K562 (cell line): Measurements from ENCODE around the gene ZFP92. TPM values are rescaled to one million over a fixed set of nuclear protein-coding genes. Genes with fewer than 3 reads are reported as not detected.
A peak's percentile ranks its signal among the peaks of the same experiment; 100 is the strongest.

Source experiments
- ATAC-seq: fragments of 200-7000 bp; cut with Tn5 transposase; 3 replicates; pipeline ENCODE4 v1.9.1; 2020; ENCODE audit warnings: moderate library complexity
- BruUV-seq: library from RNA; stranded (reverse); fragments of 400-500 nt; replicated peaks from 2 replicates; lab custom pipeline; 2021; lab: Mats Ljungman, UMichigan
- CTCF ChIA-PET: fragments of 300-600 bp; formaldehyde crosslinking; extraction: SDS; loops from one replicate; lab custom pipeline; 2021; ENCODE audit warnings: low intra/inter-chr PET ratio; lab: Yijun Ruan, JAX
- POLR2A ChIA-PET: fragments of 300-600, 350-650 bp; sonication (Branson Sonifier 250); formaldehyde crosslinking; extraction: SDS; loops from one replicate; lab custom pipeline; 2021; ENCODE audit warnings: antibody characterized with exemption, inconsistent platforms; lab: Yijun Ruan, JAX
- DNase-seq, 4 experiments: peaks; one replicate each; pipeline versions ENCODE4 v3.0.0 to v3.0.0-alpha.2; 2011 to 2018; ENCODE audit warnings: low spot score in 3 of 4, mixed read lengths in 3 of 4; ENCODE audit errors: extremely low read depth in 1 of 4
- FAIRE-seq: peaks from 2 replicates; lab custom pipeline; 2011; peaks lifted over from hg19 to GRCh38; lab: Jason Lieb, UNC
- H2AFZ ChIP-seq: 2 replicates; pipeline ENCODE4 v1.6.0; 2011; ENCODE audit warnings: low read depth, low read length, control low read depth, inconsistent platforms
- H3K27ac ChIP-seq: fragments of 200-600 bp; 3 replicates; pipeline ENCODE4 v1.8.0; 2011; ENCODE audit warnings: low read depth, mild to moderate bottlenecking, control low read depth, inconsistent platforms, low read length, moderate library complexity, mixed read lengths; ENCODE audit errors: extremely low read depth
- H3K27me3 ChIP-seq, 2 experiments: fragments of 300-600 bp in 1 of 2; 2 replicates in 1 of 2; 3 replicates in 1 of 2; pipeline versions ENCODE4 v1.6.0 to v1.8.0; 2011; ENCODE audit warnings: inconsistent platforms in 2 of 2, low read length in 2 of 2, mild to moderate bottlenecking in 1 of 2, mixed read lengths in 1 of 2, moderate library complexity in 1 of 2; ENCODE audit not compliant: control insufficient read depth in 2 of 2, insufficient read depth in 2 of 2
- H3K36me3 ChIP-seq: fragments of 300-600 bp; 3 replicates; pipeline ENCODE4 v1.8.0; 2011; ENCODE audit warnings: mild to moderate bottlenecking, low read length, inconsistent platforms; ENCODE audit not compliant: control insufficient read depth, insufficient read depth
- H3K4me1 ChIP-seq, 2 experiments: fragments of 200-600 bp in 1 of 2; replicated peaks in 1 of 2; 2 replicates in 1 of 2; 3 replicates in 1 of 2; pipeline versions ENCODE4 v1.5.1 to v1.8.0; 2011; ENCODE audit warnings: inconsistent platforms in 2 of 2, low read length in 2 of 2, mild to moderate bottlenecking in 1 of 2, mixed read lengths in 1 of 2, moderate library complexity in 1 of 2; ENCODE audit not compliant: control insufficient read depth in 2 of 2, insufficient read depth in 2 of 2
- H3K4me2 ChIP-seq: 2 replicates; pipeline ENCODE4 v1.6.1; 2011; ENCODE audit warnings: low read length, control low read depth, inconsistent platforms, mixed read lengths; ENCODE audit not compliant: insufficient read depth
- H3K4me3 ChIP-seq: fragments of 200-600 bp; sonication (generic), shearing (Covaris generic); 2 replicates; pipeline ENCODE4 v1.5.1; 2016; ENCODE audit warnings: control low read depth, inconsistent platforms
- H3K79me2 ChIP-seq: fragments of 200-600 bp; 3 replicates; pipeline ENCODE4 v1.8.0; 2011; ENCODE audit warnings: low read length, inconsistent platforms; ENCODE audit not compliant: control insufficient read depth, insufficient read depth
- H3K9ac ChIP-seq, 2 experiments: 2 replicates each; pipeline versions ENCODE4 v1.6.0 to v1.6.1; 2011; ENCODE audit warnings: low read depth in 2 of 2, low read length in 2 of 2, control low read depth in 1 of 2, inconsistent platforms in 1 of 2, mild to moderate bottlenecking in 1 of 2, mixed read lengths in 1 of 2; ENCODE audit not compliant: insufficient read depth in 1 of 2
- H3K9me1 ChIP-seq: one replicate; pipeline ENCODE4 v1.6.0; 2011; ENCODE audit warnings: inconsistent platforms, mild to moderate bottlenecking, low read length, moderate library complexity; ENCODE audit not compliant: control insufficient read depth, insufficient read depth
- H3K9me3 ChIP-seq: replicated peaks from 2 replicates; pipeline ENCODE4 v1.5.1; 2011; ENCODE audit warnings: low read depth, low read length, inconsistent platforms; ENCODE audit not compliant: control insufficient read depth, insufficient read depth
- H4K20me1 ChIP-seq: replicated peaks from 2 replicates; pipeline ENCODE4 v1.6.1; 2011; ENCODE audit warnings: low read length, inconsistent platforms, mixed read lengths; ENCODE audit not compliant: control insufficient read depth, insufficient read depth
- PRMT5 ChIP-seq: sonication (generic); formaldehyde crosslinking; IDR thresholded peaks from 2 replicates; pipeline ENCODE4 v1.5.0; 2020; ENCODE audit warnings: missing genetic modification reagents
- SIRT6 ChIP-seq: IDR thresholded peaks from one replicate; pipeline ENCODE4 v1.6.1; 2012; ENCODE audit warnings: low read depth, mild to moderate bottlenecking, control low read depth, inconsistent platforms, low read length, moderate library complexity
- WGBS: fragments of 100-300 bp; shearing (Covaris generic); methylation state at CpG from one replicate; pipeline ENCODE4 v1.1.6; 2016; ENCODE audit warnings: low coverage, mixed read lengths; ENCODE audit not compliant: insufficient coverage; ENCODE audit errors: missing lambda C conversion rate; 5-methylcytosine and 5-hydroxymethylcytosine counted together
- in situ Hi-C: fragments of 300-500 bp; cut with MboI; formaldehyde crosslinking; loops from 4 replicates; pipeline ENCODE4 v1.15.0; 2018; ENCODE audit warnings: inconsistent platforms, mixed read lengths
- intact Hi-C: fragments of 100-400 bp; cut with micrococcal nuclease; formaldehyde crosslinking; loops from 2 replicates; pipeline ENCODE4 v1.14.2; 2022
- polyA plus RNA-seq, 8 experiments: library from polyadenylated mRNA; depleted of rRNA in 4 of 8; stranded (reverse) in 5 of 8; unstranded in 3 of 8; fragments of >200 nt; fragmentation: Nextera tagmentation in 2 of 8; fragmentation: Illumina TruSeq in 1 of 8; extraction: Ambion mirVana in 2 of 8; extraction: Trizol in 1 of 8; gene quantifications; 2 replicates each; pipeline versions ENCODE4 v1.2.1 to v1.2.3, GENCODE V29; 2011 to 2014; ENCODE audit warnings: inconsistent platforms in 1 of 8, missing spikeins in 1 of 8
- total RNA-seq, 7 experiments: library from RNA; depleted of rRNA in 6 of 7; stranded (reverse); fragments of >200 nt in 6 of 7; fragmentation: Illumina TruSeq in 2 of 7; extraction: Trizol in 2 of 7; gene quantifications; 2 replicates each; pipeline versions ENCODE4 v1.2.1 to v1.2.3, GENCODE V29; 2011 to 2021; ENCODE audit warnings: low replicate concordance in 1 of 7
- TF ChIP-seq, protein P1 (sequence below), 3 experiments: IDR thresholded peaks in 2 of 3; conservative IDR thresholded peaks in 1 of 3; 2 replicates each; pipeline ENCODE4 v1.5.1; 2011 to 2012; ENCODE audit warnings: low read length in 3 of 3, mild to moderate bottlenecking in 3 of 3, control low read depth in 2 of 3, improper control_type of control experiment in 1 of 3, inconsistent platforms in 1 of 3, low read depth in 1 of 3, mixed read lengths in 1 of 3, moderate library complexity in 1 of 3; ENCODE audit not compliant: insufficient read depth in 2 of 3

The ZFP92 gene
- total and polyA plus RNA-seq, 9 of the 15 experiments (the other 6 are each of a cell fraction or from before 2014, with no cell fraction given) = 0.32 to 3.3 (median 1.8) TPM

DNA sequence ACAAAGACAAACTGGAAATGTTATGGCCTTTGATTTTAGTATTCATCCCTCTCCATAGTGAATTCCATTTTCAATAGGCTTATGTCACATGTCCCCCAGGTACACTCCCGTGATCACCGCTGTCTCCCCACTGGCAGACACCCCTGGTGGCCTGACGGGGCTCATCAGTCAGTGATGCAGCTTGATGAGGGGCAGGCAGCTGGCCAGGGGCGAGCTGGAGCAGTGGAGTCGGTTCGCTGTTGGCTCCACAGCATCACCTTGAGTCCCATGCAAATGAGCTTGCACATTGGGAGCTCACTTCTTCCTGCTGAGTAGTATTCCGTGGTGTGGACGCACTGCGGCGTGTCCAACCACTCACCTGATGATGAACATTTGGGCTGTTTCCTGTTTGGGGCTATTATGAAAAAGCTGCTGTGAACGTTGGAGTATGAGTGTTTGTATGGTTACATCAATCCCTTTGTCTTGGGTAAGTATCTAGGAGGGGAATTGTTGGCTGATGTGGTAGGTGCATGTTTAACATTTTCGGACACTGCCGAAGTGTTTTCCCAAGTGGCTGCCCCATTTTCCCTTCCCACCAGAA, 29.4 kb downstream of the ZFP92 start:
- TF ChIP-seq SIRT6 (no peak), PRMT5 (CRISPR knock-in tag) (no peak)
- TF ChIP-seq, protein P1, sequence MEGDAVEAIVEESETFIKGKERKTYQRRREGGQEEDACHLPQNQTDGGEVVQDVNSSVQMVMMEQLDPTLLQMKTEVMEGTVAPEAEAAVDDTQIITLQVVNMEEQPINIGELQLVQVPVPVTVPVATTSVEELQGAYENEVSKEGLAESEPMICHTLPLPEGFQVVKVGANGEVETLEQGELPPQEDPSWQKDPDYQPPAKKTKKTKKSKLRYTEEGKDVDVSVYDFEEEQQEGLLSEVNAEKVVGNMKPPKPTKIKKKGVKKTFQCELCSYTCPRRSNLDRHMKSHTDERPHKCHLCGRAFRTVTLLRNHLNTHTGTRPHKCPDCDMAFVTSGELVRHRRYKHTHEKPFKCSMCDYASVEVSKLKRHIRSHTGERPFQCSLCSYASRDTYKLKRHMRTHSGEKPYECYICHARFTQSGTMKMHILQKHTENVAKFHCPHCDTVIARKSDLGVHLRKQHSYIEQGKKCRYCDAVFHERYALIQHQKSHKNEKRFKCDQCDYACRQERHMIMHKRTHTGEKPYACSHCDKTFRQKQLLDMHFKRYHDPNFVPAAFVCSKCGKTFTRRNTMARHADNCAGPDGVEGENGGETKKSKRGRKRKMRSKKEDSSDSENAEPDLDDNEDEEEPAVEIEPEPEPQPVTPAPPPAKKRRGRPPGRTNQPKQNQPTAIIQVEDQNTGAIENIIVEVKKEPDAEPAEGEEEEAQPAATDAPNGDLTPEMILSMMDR (IDR thresholded peaks at IDR 0.05 in 2 of 3, conservative IDR thresholded peaks at IDR 0.05 in 1 of 3; ENCODE audit: insufficient read depth in 2 of 3, low read depth in 1 of 3, low read length in 3 of 3) = 0 out of 6 replicates have a peak, but pooled peaks of 2 of the 3 experiments have one; percentile 15 to 25
- TF ChIP-seq, all 486 proteins: peak for 1
- Histone ChIP-seq H3K79me2 (no peaks in the 10 kb centered on the region), H3K36me3 (no peaks in the 10 kb centered on the region), H3K4me1 (peaks cover 0 to 21% of the 10 kb centered on the region in 2 experiments; a peak in 2 of 5 replicates), H3K27me3 (peaks cover 0 to 6% of the 10 kb centered on the region in 2 experiments; a peak in 3 of 5 replicates), H3K9me3 (no peaks in the 10 kb centered on the region), H2AFZ (no peak overlapping the region), H4K20me1 (no peaks in the 10 kb centered on the region), H3K4me3 (no peak overlapping the region), H3K4me2 (no peak overlapping the region; the same call in 1 of the 2 replicates), H3K9me1 (no peaks in the 10 kb centered on the region), H3K27ac (no peak overlapping the region), H3K9ac (peak overlapping the region in 1 of 2 experiments; percentile 35; a peak in 1 of 4 replicates)
- FAIRE-seq = no peak
- ATAC-seq = peak; percentile 40; the same call in 1 of the 3 replicates
- intact Hi-C loops = no loop called here
- no TSS peak for BruUV-seq
- POLR2A ChIA-PET = interaction anchor here (0.6 kb wide), 1 partner anchor 52 kb away, joined by 3 read pairs; no protein-coding TSS in a partner anchor
- in situ Hi-C loops = no loop called here
- CTCF ChIA-PET = no interaction called here
- no peak for DNase-seq
- WGBS = 41% methylated on average over 10 of the region's 13 CpGs
